ENCODE results near the gene PIERCE2.
"Not testable (repeated sequence)": the region's sequence is repeated elsewhere in the genome, so short reads cannot be mapped to it uniquely, and the experiment has no call there.

DNA sequence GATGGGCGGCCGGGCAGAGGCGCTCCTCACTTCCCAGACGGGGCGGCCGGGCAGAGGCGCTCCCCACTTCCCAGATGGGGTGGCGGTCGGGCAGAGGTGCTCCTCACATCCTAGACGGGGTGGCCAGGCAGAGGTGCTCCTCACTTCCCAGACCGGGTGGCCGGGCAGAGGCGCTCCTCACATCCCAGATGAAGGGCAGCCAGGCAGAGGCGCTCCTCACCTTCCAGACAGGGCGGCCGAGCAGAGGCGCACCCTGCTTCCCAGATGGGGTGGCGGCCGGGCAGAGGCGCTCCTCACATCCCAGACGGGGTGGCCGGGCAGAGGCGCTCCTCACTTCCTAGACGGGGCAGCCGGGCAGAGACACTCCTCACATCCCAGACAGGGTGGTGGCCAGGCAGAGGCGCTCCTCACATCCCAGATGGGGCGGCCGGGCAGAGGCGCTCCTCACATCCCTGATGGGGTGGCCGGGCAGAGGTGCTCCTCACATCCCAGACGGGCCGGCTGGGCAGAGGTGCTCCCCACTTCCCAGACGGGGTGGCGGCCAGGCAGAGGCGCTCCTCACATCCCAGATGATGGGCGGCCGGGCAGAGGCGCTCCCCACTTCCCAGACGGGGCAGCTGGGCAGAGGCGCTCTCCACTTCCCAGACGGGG lies 38.2 kb downstream of the PIERCE2 start:
- TF ChIP-seq EP300, POLR2A (IDR thresholded peaks at IDR 0.05): not testable (repeated sequence)
- TF ChIP-seq, protein P1, sequence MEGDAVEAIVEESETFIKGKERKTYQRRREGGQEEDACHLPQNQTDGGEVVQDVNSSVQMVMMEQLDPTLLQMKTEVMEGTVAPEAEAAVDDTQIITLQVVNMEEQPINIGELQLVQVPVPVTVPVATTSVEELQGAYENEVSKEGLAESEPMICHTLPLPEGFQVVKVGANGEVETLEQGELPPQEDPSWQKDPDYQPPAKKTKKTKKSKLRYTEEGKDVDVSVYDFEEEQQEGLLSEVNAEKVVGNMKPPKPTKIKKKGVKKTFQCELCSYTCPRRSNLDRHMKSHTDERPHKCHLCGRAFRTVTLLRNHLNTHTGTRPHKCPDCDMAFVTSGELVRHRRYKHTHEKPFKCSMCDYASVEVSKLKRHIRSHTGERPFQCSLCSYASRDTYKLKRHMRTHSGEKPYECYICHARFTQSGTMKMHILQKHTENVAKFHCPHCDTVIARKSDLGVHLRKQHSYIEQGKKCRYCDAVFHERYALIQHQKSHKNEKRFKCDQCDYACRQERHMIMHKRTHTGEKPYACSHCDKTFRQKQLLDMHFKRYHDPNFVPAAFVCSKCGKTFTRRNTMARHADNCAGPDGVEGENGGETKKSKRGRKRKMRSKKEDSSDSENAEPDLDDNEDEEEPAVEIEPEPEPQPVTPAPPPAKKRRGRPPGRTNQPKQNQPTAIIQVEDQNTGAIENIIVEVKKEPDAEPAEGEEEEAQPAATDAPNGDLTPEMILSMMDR (IDR thresholded peaks at IDR 0.05): not testable (repeated sequence)

Data from gastroesophageal sphincter (tissue), 3 donors.